Sigmoid colon (tissue), 4 donors: ENCODE measurements around the gene ATXN7L3.

Experiments used
- CTCF ChIP-seq, 4 experiments: fragments of 450-650 bp in 3 of 4; fragments of 200-600 bp in 1 of 4; IDR thresholded peaks; one replicate each; pipeline ENCODE4 v1.5.1; 2016 to 2019; ENCODE audit warnings: antibody characterized with exemption in 4 of 4, mild to moderate bottlenecking in 3 of 4, moderate library complexity in 2 of 4
- EP300 ChIP-seq, 4 donors: sonication (generic); formaldehyde crosslinking; IDR thresholded peaks; one replicate each; pipeline ENCODE4 v1.6.1; 2017; ENCODE audit warnings: antibody characterized with exemption in 4 of 4
- POLR2A ChIP-seq, 2 donors: fragments of 450-650 bp; IDR thresholded peaks; one replicate each; pipeline ENCODE4 v1.6.1; 2016; ENCODE audit warnings: antibody characterized with exemption in 2 of 2, mild to moderate bottlenecking in 2 of 2, moderate library complexity in 2 of 2
- POLR2AphosphoS5 ChIP-seq, 4 donors: sonication (generic); formaldehyde crosslinking; IDR thresholded peaks; one replicate each; pipeline ENCODE4 v1.6.1; 2017; ENCODE audit warnings: antibody characterized with exemption in 4 of 4

- TF ChIP-seq POLR2AphosphoS5 (IDR thresholded peaks at IDR 0.05), result no peak
- TF ChIP-seq CTCF (IDR thresholded peaks at IDR 0.05), result no peak
- no peak for TF ChIP-seq POLR2A (IDR thresholded peaks at IDR 0.05)
- TF ChIP-seq EP300 (IDR thresholded peaks at IDR 0.05), result no peak
Measured at GRCh38 chr17:44146375-44147346, 53.0 kb downstream of the ATXN7L3 start.
